ENCODE results near the gene KAZN.

The KAZN gene

DNA sequence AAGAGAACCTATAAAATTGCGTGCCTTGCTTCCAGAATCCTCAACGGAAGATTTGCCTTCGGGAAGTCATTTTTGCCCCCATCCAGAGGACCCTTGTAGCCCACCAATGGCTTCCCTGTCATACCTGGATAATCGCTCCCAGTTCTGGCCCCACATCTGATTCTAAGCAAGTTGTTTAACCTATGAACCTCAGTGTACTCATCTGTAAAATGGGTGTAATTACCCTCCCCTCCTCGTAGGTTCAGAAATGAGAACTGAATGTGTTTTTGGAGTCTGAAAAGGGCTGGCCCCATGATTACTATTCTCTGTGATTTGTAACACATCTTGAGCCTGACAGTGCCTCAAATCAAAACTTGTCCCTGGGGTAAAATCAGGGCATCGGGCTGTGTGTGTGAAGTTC, 473.5 kb downstream of the KAZN start:
- no peak for DNase-seq

- DNase-seq, result no peak
Observed at GRCh38 chr1:15073799-15074308, 475.4 kb downstream of the KAZN start.

DNA sequence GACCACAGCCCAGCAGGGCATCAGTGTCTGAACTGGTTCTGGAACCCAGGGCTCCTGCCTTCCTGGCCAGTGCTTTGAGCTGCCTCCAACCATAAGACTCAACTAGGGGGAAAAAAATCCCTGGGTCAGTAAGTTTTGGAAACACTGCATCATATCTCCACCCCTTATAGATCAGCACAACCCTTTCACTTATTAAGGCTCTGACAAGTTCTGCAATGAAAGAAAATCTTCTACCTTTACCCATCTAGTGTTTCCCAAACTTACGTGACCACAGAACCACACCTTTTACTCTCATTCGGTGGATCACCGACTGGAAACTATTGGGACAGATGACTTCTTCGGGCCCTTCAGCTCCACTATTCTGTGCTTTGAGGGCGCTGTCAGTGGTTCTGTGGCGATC, 476.7 kb downstream of the KAZN start:
- DNase-seq, result no peak

- no peak for DNase-seq
Observed at GRCh38 chr1:15075817-15076216, 477.3 kb downstream of the KAZN start.

GRCh38 chr1:15076807-15077206, 478.3 kb downstream of the KAZN start:
- no peak for DNase-seq

DNA sequence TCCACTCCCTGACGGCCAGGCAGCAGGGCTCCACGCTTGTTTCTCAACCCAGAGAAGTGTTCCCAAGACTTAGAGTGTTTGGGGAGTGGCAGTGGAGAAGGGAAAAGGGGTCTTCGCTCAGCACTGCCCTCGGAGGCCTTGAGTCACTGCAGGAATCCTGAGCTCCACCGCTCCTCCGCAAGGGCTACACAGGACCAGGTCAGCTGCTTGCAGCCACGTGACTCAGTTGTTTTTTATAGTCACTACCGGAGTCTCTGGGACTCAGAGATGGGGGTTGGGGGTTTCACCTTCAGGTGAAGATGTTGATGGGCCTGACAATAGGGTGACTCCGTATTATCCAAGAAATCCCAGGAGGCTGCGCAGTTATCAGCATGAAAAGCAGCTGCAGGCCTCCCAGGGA, 478.9 kb downstream of the KAZN start:
- no peak for DNase-seq

GRCh38 chr1:15080328-15081007, 482.0 kb downstream of the KAZN start:
- DNase-seq, result no peak

- DNase-seq, result no peak
Observed at GRCh38 chr1:15081102-15081501, 482.6 kb downstream of the KAZN start.

- DNase-seq, result no peak
Observed at GRCh38 chr1:15083578-15083977, 485.1 kb downstream of the KAZN start.

DNA sequence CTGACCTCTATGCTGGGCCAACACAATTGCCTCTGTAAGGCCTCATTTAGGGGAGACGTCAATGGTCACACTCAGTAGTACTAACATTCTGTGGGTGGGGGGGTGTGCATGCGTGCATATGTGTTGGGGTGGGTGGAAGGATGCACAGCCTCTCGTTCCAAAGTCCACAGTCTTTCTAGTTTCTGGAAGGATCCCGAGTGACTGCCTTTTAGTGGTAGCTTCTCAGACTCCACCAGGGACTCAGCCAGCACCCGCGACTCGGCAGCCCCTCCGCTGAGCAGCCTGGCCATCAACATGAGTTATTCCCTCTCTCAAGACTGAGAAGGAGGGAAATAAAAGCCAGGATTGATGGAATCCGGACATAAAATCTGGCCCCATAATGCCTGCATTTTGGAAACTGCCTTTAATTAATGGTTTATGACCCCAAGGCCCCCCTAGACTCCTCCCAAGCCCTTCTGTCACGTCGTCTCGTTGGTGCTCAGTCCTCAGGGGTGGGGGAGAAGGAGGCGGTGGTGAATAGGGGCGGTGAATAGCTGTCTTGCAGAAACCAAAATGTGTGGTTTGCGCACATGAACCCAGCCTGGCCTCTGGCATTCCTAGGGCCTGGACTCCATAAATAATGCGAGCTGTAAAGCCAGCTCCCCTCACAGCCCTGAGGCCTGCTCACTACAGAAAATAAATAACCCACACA, 489.9 kb downstream of the KAZN start:
- DNase-seq, result no peak

GRCh38 chr1:15089258-15089992, 490.9 kb downstream of the KAZN start:
- DNase-seq, result no peak

GRCh38 chr1:15090373-15090772, 491.9 kb downstream of the KAZN start:
- DNase-seq, result no peak

DNA sequence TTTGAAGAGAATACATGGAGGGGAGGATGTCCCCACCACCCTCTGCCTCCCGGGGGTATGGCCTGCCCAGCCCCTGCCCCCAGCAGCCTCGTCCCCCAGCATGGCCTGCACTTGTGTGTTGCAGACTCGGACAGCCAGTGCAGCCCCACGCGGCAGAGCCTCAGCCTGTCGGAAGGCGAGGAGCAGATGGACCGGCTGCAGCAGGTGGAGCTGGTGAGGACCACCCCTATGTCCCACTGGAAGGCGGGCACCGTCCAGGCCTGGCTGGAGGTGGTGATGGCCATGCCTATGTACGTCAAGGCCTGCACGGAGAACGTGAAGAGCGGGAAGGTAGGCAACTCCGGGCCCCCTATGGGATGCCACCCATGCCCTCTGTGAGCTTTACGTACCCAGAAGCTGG, 495.6 kb downstream of the KAZN start:
- no peak for DNase-seq

- no peak for DNase-seq
Observed at GRCh38 chr1:15094719-15095495, 496.4 kb downstream of the KAZN start.

DNA sequence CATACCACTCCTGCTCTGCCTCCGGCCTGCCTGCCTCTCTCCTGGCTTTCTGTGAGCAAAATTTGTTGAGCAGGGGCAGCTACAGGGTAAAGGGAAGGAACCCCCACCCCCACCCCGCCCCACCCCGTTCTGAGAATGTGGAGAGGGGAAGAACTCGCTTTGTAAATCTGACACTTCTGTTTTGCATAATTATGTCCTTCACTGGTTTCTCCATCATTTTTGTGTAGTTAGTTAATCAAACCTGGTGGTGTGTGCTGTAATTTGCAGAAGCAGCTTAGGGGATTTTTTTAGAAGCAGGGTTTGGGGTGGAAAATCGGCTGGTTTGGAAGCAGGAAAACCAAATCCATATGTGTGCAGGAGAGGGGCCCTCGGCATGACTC, 497.0 kb downstream of the KAZN start:
- no peak for DNase-seq

GRCh38 chr1:15096293-15096692, 497.8 kb downstream of the KAZN start:
- DNase-seq, result no peak

DNA sequence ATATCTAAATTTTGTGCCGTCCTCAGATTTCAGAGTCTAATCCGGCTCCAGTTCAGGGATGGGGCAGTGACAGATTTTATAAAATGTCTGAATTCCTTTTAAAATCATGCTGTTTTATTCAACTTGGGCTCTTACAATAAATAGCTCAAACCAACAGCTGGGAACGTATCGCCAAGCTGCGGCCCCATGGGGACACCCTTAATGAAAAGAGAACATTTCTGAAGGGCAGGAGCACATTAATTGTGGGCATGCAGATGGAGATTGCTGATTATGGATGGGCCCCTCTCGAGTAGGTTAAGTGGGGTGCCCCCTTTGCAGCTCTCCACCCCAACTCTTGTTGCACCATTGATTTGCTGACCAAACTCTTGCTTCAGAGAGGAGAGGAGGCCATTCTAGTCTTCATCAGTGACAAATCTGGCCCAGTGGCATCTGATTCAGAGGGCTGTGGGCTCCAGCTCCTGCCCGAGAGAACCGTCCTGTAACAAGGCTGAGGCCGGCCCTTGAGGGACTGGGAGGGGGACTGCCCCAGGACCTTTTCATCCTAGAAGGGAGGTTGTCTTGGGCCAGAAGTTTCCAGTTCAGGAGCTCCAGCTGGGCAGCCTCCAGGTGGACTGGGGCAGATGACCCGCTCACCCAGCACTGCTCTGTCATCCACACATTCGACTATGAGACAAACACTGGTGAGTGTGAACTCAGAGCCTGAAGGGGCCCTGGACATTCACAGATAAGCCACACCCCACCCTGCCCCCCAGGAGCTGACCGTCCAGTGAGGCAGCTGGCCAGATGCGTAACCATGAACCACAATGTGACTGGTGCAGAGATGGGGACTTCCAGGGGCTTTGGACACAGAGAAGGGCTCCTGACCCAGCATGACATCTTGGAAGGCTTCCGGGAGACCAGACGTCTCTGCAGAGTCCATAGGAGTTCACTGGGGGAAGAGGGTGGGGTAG, 500.0 kb downstream of the KAZN start:
- DNase-seq, result no peak

DNA sequence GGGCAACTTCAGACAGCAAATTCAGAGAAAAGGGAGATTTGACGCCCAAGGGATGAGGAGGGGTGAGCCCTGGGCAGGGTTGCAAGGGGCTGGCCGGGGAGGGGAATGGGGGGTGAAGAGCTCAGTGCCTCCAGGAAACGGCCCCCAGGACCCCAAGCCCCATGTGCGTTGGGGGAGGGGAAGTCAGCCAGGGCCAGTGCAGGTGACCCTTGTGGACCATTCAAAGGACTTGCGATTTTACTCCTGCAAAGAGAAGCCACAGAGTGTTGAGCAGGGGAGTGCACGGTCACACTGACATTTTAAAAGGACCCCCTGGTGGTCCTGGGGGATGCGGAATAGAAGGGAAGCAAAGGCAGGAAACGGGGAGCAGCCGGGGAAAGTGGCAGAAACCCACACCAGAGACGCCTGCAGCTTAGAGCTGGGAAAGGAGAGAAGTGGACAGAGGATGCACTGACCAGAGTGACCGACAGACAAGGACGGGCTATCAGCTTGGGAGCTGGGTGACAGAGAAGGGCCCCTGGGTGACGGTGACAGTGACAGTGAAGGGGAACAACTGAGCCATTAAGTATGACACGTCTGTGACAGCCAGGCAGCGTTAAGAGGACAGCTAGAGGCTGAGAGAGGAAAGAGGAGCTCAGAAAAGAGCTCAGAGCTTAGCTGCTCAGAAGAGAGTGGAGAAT, 501.1 kb downstream of the KAZN start:
- no peak for DNase-seq

DNA sequence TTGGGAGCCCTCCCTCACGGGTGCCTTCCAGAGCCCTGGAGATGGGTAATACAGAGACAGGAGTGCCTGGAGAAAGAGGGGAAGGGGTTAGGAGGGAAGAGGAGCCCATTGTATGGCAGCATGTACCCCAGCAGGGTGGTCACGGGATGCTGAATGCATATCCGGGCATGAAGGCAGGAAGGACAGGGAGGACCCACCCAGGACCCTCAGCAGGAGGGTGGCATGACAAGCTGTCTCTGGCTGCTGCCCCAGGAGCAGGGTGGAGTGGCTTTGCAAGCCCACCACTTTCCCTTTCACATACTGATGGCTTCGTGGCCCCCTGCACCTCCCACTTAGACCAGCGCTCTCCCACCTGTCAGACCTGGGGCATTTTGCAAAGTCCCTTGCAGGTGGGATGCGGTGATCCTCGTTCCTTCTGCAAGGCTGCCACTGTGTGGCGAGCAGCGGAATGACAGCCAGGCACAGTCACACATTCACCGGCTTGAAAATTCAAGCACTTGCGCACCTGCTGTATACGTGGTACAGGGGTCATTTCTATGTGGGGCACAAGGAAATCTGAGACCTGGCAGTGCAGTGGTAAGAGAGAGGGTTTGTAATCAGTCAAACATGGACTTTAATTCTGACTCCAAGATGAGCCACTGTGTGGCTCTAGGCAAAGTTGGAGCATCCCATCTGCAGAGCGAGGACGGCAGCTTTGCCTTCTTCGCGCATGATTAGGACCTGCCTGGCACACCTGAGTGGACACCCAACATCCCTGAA, 501.8 kb downstream of the KAZN start:
- DNase-seq, result peak; percentile 46
